ENCODE results near the gene ARFGAP2.

Gene ARFGAP2

GRCh38 chr11:47171061-47171838 lies 5.4 kb downstream of the ARFGAP2 start:
- Histone ChIP-seq H3K36me3 (ENCODE audit: insufficient read depth, low read length) (peaks cover 26% of the 10 kb centered on the region), H2AFZ (ENCODE audit: low read length, unreplicated experiment) (no peak overlapping the region), H3K4me3 (ENCODE audit: low read depth, low read length) (no peak overlapping the region), H3K79me2 (ENCODE audit: control insufficient read depth, insufficient read depth, low read length, unreplicated experiment) (peaks cover 47% of the 10 kb centered on the region), H3K27ac (ENCODE audit: low read depth, low read length) (no peak overlapping the region), H3K4me1 (ENCODE audit: control insufficient read depth, insufficient read depth, low read length, unreplicated experiment) (peaks cover 9% of the 10 kb centered on the region), H3K27me3 (ENCODE audit: insufficient read depth, low read length) (no peaks in the 10 kb centered on the region)

GRCh38 chr11:47166368-47166767 lies 10.3 kb downstream of the ARFGAP2 start:
- H3K36me3 ChIP-seq (ENCODE audit: insufficient read depth, low read length), result peaks cover 9% of the 10 kb centered on the region; the same call in 1 of the 2 replicates
- no peak overlapping the region for H3K27ac ChIP-seq (ENCODE audit: low read depth, low read length)
- no peaks in the 10 kb centered on the region for H3K4me1 ChIP-seq (ENCODE audit: control insufficient read depth, insufficient read depth, low read length, unreplicated experiment)
- no peak overlapping the region for H3K4me3 ChIP-seq (ENCODE audit: low read depth, low read length)
- no peak overlapping the region for H2AFZ ChIP-seq (ENCODE audit: low read length, unreplicated experiment)
- H3K27me3 ChIP-seq (ENCODE audit: insufficient read depth, low read length), result no peaks in the 10 kb centered on the region
- peaks cover 9% of the 10 kb centered on the region for H3K79me2 ChIP-seq (ENCODE audit: control insufficient read depth, insufficient read depth, low read length, unreplicated experiment)

- Histone ChIP-seq H3K27ac (ENCODE audit: low read depth, low read length) (no peak overlapping the region), H2AFZ (ENCODE audit: low read length, unreplicated experiment) (no peak overlapping the region), H3K36me3 (ENCODE audit: insufficient read depth, low read length) (peaks cover 9% of the 10 kb centered on the region; the same call in 1 of the 2 replicates), H3K27me3 (ENCODE audit: insufficient read depth, low read length) (no peaks in the 10 kb centered on the region), H3K4me3 (ENCODE audit: low read depth, low read length) (no peak overlapping the region), H3K4me1 (ENCODE audit: control insufficient read depth, insufficient read depth, low read length, unreplicated experiment) (no peaks in the 10 kb centered on the region), H3K79me2 (ENCODE audit: control insufficient read depth, insufficient read depth, low read length, unreplicated experiment) (peaks cover 7% of the 10 kb centered on the region)
Observed at GRCh38 chr11:47165253-47165840, 11.3 kb downstream of the ARFGAP2 start.

- Histone ChIP-seq H2AFZ (ENCODE audit: low read length, unreplicated experiment) (no peak overlapping the region), H3K36me3 (ENCODE audit: insufficient read depth, low read length) (peaks cover 9% of the 10 kb centered on the region; the same call in 1 of the 2 replicates), H3K4me1 (ENCODE audit: control insufficient read depth, insufficient read depth, low read length, unreplicated experiment) (no peaks in the 10 kb centered on the region), H3K27ac (ENCODE audit: low read depth, low read length) (no peak overlapping the region), H3K4me3 (ENCODE audit: low read depth, low read length) (no peak overlapping the region), H3K27me3 (ENCODE audit: insufficient read depth, low read length) (no peaks in the 10 kb centered on the region), H3K79me2 (ENCODE audit: control insufficient read depth, insufficient read depth, low read length, unreplicated experiment) (peaks cover 2% of the 10 kb centered on the region)
Observed at GRCh38 chr11:47164321-47164720, 12.4 kb downstream of the ARFGAP2 start.

- Histone ChIP-seq H3K36me3 (ENCODE audit: insufficient read depth, low read length) (peaks cover 9% of the 10 kb centered on the region; the same call in 1 of the 2 replicates), H3K4me1 (ENCODE audit: control insufficient read depth, insufficient read depth, low read length, unreplicated experiment) (no peaks in the 10 kb centered on the region), H3K4me3 (ENCODE audit: low read depth, low read length) (no peak overlapping the region), H2AFZ (ENCODE audit: low read length, unreplicated experiment) (no peak overlapping the region), H3K79me2 (ENCODE audit: control insufficient read depth, insufficient read depth, low read length, unreplicated experiment) (peaks cover 2% of the 10 kb centered on the region), H3K27ac (ENCODE audit: low read depth, low read length) (no peak overlapping the region), H3K27me3 (ENCODE audit: insufficient read depth, low read length) (no peaks in the 10 kb centered on the region)
Observed at GRCh38 chr11:47163898-47164297, 12.8 kb downstream of the ARFGAP2 start.

- H3K27me3 ChIP-seq (ENCODE audit: insufficient read depth, low read length), result no peaks in the 10 kb centered on the region
- H3K4me1 ChIP-seq (ENCODE audit: control insufficient read depth, insufficient read depth, low read length, unreplicated experiment), result no peaks in the 10 kb centered on the region
- H3K4me3 ChIP-seq (ENCODE audit: low read depth, low read length), result no peak overlapping the region
- no peaks in the 10 kb centered on the region for H3K79me2 ChIP-seq (ENCODE audit: control insufficient read depth, insufficient read depth, low read length, unreplicated experiment)
- no peak overlapping the region for H2AFZ ChIP-seq (ENCODE audit: low read length, unreplicated experiment)
- peaks cover 9% of the 10 kb centered on the region; the same call in 1 of the 2 replicates for H3K36me3 ChIP-seq (ENCODE audit: insufficient read depth, low read length)
- no peak overlapping the region for H3K27ac ChIP-seq (ENCODE audit: low read depth, low read length)
Observed at GRCh38 chr11:47163193-47163592, 13.5 kb downstream of the ARFGAP2 start.

GRCh38 chr11:47162426-47162825 lies 14.3 kb downstream of the ARFGAP2 start:
- Histone ChIP-seq H3K4me3 (ENCODE audit: low read depth, low read length) (no peak overlapping the region), H3K36me3 (ENCODE audit: insufficient read depth, low read length) (peaks cover 4% of the 10 kb centered on the region; the same call in 1 of the 2 replicates)

GRCh38 chr11:47161890-47162289 lies 14.8 kb downstream of the ARFGAP2 start:
- Histone ChIP-seq H3K27ac (ENCODE audit: low read depth, low read length) (no peak overlapping the region), H3K36me3 (ENCODE audit: insufficient read depth, low read length) (peaks cover under 1% of the 10 kb centered on the region; the same call in 1 of the 2 replicates)

More at GRCh38 chr11:47162426-47162825, 14.3 kb downstream of the ARFGAP2 start:
- Histone ChIP-seq H3K79me2 (ENCODE audit: control insufficient read depth, insufficient read depth, low read length, unreplicated experiment) (no peaks in the 10 kb centered on the region), H3K27me3 (ENCODE audit: insufficient read depth, low read length) (no peaks in the 10 kb centered on the region), H3K4me1 (ENCODE audit: control insufficient read depth, insufficient read depth, low read length, unreplicated experiment) (no peaks in the 10 kb centered on the region), H2AFZ (ENCODE audit: low read length, unreplicated experiment) (no peak overlapping the region), H3K27ac (ENCODE audit: low read depth, low read length) (no peak overlapping the region)

GRCh38 chr11:47161134-47161854 lies 15.4 kb downstream of the ARFGAP2 start:
- Histone ChIP-seq H2AFZ (ENCODE audit: low read length, unreplicated experiment) (no peak overlapping the region), H3K27ac (ENCODE audit: low read depth, low read length) (no peak overlapping the region), H3K36me3 (ENCODE audit: insufficient read depth, low read length) (no peaks in the 10 kb centered on the region), H3K4me3 (ENCODE audit: low read depth, low read length) (no peak overlapping the region), H3K4me1 (ENCODE audit: control insufficient read depth, insufficient read depth, low read length, unreplicated experiment) (no peaks in the 10 kb centered on the region), H3K27me3 (ENCODE audit: insufficient read depth, low read length) (no peaks in the 10 kb centered on the region), H3K79me2 (ENCODE audit: control insufficient read depth, insufficient read depth, low read length, unreplicated experiment) (no peaks in the 10 kb centered on the region)

More at GRCh38 chr11:47161890-47162289, 14.8 kb downstream of the ARFGAP2 start:
- H3K27me3 ChIP-seq (ENCODE audit: insufficient read depth, low read length), result no peaks in the 10 kb centered on the region
- no peak overlapping the region for H2AFZ ChIP-seq (ENCODE audit: low read length, unreplicated experiment)
- H3K4me1 ChIP-seq (ENCODE audit: control insufficient read depth, insufficient read depth, low read length, unreplicated experiment), result no peaks in the 10 kb centered on the region
- no peak overlapping the region for H3K4me3 ChIP-seq (ENCODE audit: low read depth, low read length)
- no peaks in the 10 kb centered on the region for H3K79me2 ChIP-seq (ENCODE audit: control insufficient read depth, insufficient read depth, low read length, unreplicated experiment)

- no peak overlapping the region for H2AFZ ChIP-seq (ENCODE audit: low read length, unreplicated experiment)
- H3K79me2 ChIP-seq (ENCODE audit: control insufficient read depth, insufficient read depth, low read length, unreplicated experiment), result no peaks in the 10 kb centered on the region
- H3K27me3 ChIP-seq (ENCODE audit: insufficient read depth, low read length), result no peaks in the 10 kb centered on the region
- no peak overlapping the region for H3K27ac ChIP-seq (ENCODE audit: low read depth, low read length)
- H3K4me3 ChIP-seq (ENCODE audit: low read depth, low read length), result no peak overlapping the region
- no peaks in the 10 kb centered on the region for H3K36me3 ChIP-seq (ENCODE audit: insufficient read depth, low read length)
- H3K4me1 ChIP-seq (ENCODE audit: control insufficient read depth, insufficient read depth, low read length, unreplicated experiment), result no peaks in the 10 kb centered on the region
Observed at GRCh38 chr11:47160753-47161133, 15.9 kb downstream of the ARFGAP2 start.
